EH (cell line): ENCODE measurements around the gene USP16.
A peak's percentile ranks its signal among the peaks of the same experiment; 100 is the strongest.

ENCODE experiments used
- DNase-seq: peaks from one replicate; pipeline ENCODE4 v3.0.0-alpha.2; 2015; ENCODE audit warnings: low read depth

Gene USP16

DNA sequence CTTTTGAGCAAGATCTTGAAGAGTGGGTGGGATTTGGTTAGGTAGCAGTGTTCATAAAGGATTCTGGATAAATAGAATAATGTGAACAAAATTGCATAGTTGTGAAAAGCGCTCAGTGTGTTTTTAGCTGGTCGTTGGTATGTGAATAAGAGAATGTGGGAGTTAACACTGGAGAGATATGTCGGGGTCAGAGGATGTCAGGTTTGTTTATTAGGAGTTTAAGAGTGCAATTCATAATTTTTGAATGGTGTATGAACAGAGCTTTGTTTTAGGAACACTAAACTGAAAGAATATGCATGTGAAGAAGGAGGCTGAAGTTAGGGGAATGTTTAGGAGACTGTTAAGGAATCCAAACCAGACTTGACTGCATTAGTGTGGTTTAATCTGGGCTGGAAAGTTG lies 9.4 kb downstream of the USP16 start:
- no peak for DNase-seq

DNA sequence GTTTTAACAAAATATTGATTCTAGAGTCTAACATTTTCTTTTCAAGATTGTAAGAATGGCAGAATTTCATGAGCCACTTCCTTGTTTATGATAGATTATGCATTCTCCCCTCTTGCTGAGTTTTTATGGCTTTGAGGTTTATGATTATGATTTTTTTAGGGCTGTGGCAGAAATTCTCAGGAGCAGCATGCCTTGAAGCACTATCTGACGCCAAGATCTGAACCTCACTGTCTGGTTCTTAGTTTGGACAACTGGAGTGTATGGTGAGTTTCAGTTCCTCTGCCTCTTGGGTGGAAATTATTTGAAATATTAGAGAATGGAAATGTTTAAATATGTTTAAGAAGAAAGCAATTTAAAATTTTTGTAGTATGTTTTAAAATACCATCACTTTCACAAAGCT lies 10.2 kb downstream of the USP16 start:
- DNase-seq = peak; percentile 26

DNA sequence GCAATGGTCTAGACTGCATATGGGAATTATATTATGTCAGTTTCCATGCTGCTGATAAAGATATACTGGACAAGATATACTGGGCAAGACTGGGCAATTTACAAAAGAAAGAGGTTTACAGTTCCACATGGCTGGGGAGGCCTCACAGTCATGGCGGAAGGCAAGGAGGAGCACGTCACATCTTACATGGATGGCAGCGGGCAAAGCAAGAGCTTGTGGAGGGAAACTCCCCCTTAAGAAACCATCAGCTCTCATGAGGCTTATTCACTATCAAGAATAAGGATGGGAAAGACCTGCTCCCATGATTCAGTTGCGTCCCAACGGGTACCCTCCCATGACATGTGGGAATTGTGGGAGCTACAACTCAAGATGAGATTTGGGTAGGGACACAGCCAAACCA lies 27.8 kb downstream of the USP16 start:
- no peak for DNase-seq

DNA sequence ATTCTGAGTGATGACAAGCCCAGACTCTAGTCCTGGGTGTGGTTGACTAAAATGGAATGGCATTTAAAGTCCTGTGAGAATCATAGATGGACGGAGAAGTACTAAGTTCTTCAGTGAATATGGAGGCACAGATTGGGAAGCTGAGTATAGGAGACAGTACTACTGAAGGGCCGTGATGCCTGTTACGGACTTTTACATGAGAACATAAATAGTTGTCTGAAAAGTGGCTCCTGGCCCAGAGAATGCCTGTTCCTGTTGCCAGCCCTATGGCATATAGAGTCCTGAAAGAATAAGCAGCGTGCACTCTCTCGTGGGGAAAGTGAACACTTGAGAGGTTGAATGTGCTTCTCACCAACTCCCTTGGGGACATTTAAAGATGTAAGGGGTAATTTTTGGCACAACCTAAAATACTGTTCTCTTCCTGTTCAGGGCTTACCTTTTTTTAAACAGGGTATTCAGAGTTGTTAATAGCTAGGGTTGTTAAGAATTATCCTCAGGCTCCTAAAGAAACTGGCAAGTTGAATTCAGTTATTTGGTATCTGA lies 28.6 kb downstream of the USP16 start:
- DNase-seq = no peak

- peak; percentile 51 for DNase-seq
Measured at GRCh38 chr21:29053656-29054055, 29.2 kb downstream of the USP16 start.

DNA sequence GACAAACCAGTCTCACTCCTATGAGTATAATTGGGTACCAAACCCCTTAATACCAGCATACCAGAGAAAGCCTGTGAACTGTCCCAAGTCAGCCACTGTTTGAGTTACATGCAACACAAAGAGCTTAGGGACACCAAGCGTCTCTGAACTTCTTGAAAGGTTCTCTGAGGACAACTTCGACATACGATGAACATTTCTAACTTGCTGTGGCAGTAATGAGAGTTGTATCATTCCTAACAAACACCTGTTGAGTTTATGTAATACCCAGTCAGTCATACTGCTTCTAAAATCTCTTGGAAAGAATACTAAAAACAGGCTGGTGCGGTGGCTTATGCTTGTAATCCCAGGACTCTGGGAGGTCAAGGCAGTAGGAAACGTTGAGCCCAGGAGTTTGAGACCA lies 30.6 kb downstream of the USP16 start:
- no peak for DNase-seq

DNA sequence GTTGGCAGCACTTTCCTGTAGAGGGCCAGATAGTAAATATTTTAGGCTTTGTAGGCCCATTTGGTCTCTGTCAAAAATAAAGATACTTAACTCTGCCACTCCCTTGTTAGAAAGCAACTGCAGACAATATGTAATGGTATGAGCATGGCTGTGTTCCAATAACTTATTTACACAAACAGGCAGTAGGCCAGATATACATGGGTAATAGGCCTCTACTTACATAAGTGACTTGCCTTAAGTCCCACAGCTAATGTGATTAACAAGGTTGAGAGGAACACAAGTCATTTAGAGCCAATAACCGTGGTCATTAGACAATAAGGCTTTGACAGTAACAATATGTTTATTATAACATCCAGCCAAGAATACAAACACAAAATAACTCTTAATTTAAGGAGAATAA lies 31.5 kb downstream of the USP16 start:
- no peak for DNase-seq

DNA sequence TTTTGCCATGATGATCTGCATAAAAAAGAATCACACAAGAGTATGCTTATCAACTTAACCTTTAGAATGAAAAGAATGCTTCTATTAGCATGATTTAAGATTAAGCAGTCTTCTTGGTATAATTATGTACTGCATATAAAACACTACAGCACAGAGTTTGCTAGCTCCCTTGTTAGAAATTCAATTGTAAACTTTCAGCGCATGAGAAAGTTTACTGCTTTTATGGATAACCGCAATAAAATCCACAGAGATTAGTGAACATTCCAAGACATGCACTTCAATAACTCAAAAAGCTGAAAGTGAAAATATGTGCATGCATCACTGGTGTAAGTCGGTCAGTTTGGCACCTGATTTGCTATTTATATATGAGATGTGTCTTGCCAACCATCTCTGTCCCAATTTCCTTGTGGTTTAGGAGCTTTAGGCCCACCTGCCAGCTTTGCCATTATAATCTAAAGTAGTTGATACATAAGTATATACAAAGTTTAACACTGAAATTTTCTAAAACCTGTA lies 32.1 kb downstream of the USP16 start:
- DNase-seq = no peak

- no peak for DNase-seq
Measured at GRCh38 chr21:29064850-29065481, 40.5 kb downstream of the USP16 start.

DNA sequence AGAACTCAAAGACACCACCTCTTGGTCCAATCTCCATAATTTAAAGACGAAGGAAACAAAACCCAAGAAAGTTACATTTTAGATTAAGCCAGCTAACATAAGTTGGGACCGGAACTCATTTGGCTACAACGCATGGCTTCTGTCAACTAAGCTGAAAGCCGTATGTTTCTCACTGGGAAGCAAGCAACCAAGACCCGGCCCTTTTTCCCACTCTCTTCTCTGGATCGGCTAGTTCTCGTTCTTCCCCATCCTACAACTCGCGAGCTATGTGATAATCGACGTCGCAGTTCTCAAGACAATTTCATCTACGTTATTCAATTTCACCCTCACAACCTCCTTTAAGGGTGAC lies 48.4 kb downstream of the USP16 start:
- DNase-seq = peak; percentile 55

- DNase-seq = peak; percentile 100
Measured at GRCh38 chr21:29073222-29074006, 48.9 kb downstream of the USP16 start, which contains the start of gene CCT8. CCT8 (minus strand) TSS chr21:29073648; CDS start chr21:29073590, 58 bp downstream.

- no peak for DNase-seq
Measured at GRCh38 chr21:29074007-29074376, 49.5 kb downstream of the USP16 start.

DNA sequence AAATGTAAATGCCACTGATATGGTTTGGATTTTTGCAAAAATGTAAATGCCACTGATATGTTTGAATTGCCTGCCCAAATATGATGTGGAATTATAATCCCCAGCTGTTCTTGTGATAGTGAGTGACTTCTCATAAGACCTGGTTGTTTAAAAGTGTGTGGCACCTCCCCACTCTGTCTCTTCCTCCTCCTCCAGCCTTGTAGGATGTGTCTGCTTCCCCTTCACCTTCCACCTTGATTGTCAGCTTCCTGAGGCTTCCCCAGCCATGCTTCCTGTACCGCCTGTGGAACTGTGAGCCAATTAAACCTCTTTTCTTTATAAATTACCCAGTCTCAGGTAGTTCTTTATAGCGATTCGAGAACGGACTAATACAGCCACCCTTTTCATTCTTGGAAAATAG lies 50.3 kb downstream of the USP16 start:
- DNase-seq = no peak

DNA sequence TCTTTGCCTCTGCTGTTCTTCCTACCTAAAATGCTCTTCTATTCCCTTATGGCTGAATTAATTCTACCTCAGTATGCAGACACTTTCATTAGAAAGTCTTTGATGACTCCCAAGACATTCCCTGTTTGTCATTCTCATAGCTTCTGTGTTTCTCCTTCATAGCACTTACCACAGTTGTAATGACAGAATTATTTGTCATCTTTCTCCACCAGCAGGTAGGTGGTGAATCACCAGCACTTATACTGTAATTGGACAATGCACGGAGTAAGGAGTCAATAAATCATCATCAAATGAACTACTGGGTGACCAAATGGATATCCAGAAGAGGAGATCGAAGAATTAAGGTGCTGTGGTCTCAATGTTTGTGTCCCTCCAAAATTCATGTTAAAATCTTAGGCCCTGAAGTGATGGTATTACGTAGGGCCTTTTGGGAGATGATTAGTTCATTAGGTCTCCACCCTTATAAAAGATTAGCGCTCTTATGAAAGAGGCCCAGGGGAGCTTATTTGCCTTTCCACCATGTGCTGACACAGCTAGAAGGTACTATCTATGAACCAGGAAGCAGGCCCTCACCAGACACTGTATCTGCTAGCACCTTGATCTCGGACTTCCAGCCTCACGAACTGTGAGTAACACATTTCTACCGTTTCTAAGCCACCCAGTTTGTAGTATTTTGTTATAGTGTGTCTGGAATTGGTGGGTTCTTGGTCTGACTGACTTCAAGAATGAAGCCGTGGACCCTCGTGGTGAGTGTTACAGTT lies 51.4 kb downstream of the USP16 start:
- peak; percentile 15 for DNase-seq

DNA sequence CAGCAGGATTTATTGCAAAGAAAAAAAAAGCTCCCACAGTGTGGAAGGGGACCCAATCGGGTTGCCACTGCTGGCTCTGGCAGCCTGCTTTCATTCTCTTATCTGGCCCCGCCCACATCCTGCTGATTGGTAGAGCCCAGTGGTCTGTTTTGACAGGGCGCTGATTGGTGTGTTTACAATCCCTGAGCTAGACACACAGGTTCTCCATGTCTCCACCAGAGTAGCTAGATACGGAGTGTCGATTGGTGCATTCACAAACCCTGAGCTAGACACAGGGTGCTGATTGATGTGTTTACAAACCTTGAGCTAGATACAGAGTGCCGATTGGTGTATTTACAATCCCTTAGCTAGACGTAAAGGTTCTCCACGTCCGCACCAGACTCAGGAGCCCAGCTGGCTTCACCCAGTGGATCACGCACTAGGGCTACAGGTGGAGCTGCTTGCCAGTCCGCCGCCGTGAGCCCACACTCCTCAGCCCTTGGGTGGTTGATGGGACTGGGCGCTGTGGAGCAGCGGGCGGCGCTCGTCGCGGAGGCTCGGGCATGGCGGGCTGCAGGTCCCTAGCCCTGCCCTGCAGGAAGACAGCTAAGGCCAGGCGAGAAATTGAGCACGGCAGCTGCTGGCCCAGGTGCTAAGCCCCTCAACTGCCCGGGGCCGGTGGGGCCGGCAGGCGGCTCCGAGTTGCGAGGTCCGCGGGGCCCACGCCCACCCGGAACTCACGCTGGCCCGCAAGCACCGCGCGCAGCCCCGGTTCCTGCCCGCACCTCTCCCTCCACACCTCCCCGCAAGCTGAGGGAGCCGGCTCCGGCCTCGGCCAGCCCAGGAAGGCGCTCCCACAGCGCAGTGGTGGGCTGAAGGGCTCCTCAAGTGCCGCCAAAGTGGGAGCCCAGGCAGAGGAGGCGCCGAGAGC lies 52.5 kb downstream of the USP16 start:
- peak; percentile 57 for DNase-seq

- DNase-seq = peak; percentile 54
Measured at GRCh38 chr21:29077651-29078090, 53.2 kb downstream of the USP16 start.

GRCh38 chr21:29078869-29079767 lies 54.6 kb downstream of the USP16 start:
- DNase-seq = peak; percentile 25

- DNase-seq = no peak
Measured at GRCh38 chr21:29080454-29080941, 56.0 kb downstream of the USP16 start.

- DNase-seq = no peak
Measured at GRCh38 chr21:29082046-29082815, 57.8 kb downstream of the USP16 start.
